Parathyroid adenoma (tissue), 2 donors: ENCODE results near the gene SLC39A9.

ENCODE experiments used
- H2AFZ ChIP-seq: fragments of 300-600 bp; sonication (generic); one replicate; pipeline ENCODE4 v1.7.0; 2017; ENCODE audit warnings: antibody characterized with exemption, mild to moderate bottlenecking
- H3K27ac ChIP-seq: fragments of 300-600 bp; sonication (generic); one replicate; pipeline ENCODE4 v1.7.0; 2017
- H3K27me3 ChIP-seq: fragments of 300-600 bp; sonication (generic); one replicate; pipeline ENCODE4 v1.7.0; 2017; ENCODE audit warnings: low read length; ENCODE audit not compliant: control insufficient read depth, insufficient read depth
- H3K36me3 ChIP-seq: fragments of 300-600 bp; sonication (generic); one replicate; pipeline ENCODE4 v1.7.0; 2017; ENCODE audit warnings: low read length; ENCODE audit not compliant: control insufficient read depth, insufficient read depth
- H3K4me1 ChIP-seq: fragments of 300-600 bp; sonication (generic); one replicate; pipeline ENCODE4 v1.7.0; 2017; ENCODE audit warnings: control low read depth
- H3K4me2 ChIP-seq: fragments of 300-600 bp; sonication (generic); one replicate; pipeline ENCODE4 v1.7.0; 2017; ENCODE audit warnings: low read length
- H3K4me3 ChIP-seq: fragments of 300-600 bp; sonication (generic); one replicate; pipeline ENCODE4 v1.7.0; 2017; ENCODE audit warnings: low read depth, low read length
- H3K79me2 ChIP-seq: fragments of 300-600 bp; sonication (generic); one replicate; pipeline ENCODE4 v1.7.0; 2017; ENCODE audit warnings: control low read depth
- H3K9ac ChIP-seq: fragments of 300-600 bp; sonication (generic); one replicate; pipeline ENCODE4 v1.7.0; 2017; ENCODE audit warnings: mild to moderate bottlenecking
- H3K9me3 ChIP-seq: fragments of 300-600 bp; sonication (generic); one replicate; pipeline ENCODE4 v1.7.0; 2017; ENCODE audit warnings: low read length; ENCODE audit not compliant: control insufficient read depth
- CTCF ChIP-seq: fragments of 300-600 bp; sonication (generic); IDR thresholded peaks from one replicate; pipeline ENCODE4 v1.7.0; 2017; ENCODE audit warnings: antibody characterized with exemption, mild to moderate bottlenecking
- donor health status: primary hyperparathyroidism.

Gene SLC39A9

GRCh38 chr14:69355607-69356281 lies 42.7 kb upstream of the SLC39A9 start:
- Histone ChIP-seq H3K27me3 (no peaks in the 10 kb centered on the region), H3K36me3 (no peaks in the 10 kb centered on the region), H3K27ac (no peak overlapping the region), H3K79me2 (no peaks in the 10 kb centered on the region), H3K4me3 (no peak overlapping the region), H3K9me3 (no peaks in the 10 kb centered on the region), H3K4me1 (no peaks in the 10 kb centered on the region), H3K4me2 (no peak overlapping the region), H2AFZ (no peak overlapping the region), H3K9ac (no peak overlapping the region)
- no peak for TF ChIP-seq CTCF

GRCh38 chr14:69356903-69357543 lies 41.5 kb upstream of the SLC39A9 start:
- Histone ChIP-seq H3K9me3 (no peaks in the 10 kb centered on the region), H3K9ac (no peak overlapping the region), H3K4me1 (no peaks in the 10 kb centered on the region), H3K4me2 (no peak overlapping the region), H3K27me3 (no peaks in the 10 kb centered on the region), H2AFZ (no peak overlapping the region), H3K36me3 (no peaks in the 10 kb centered on the region), H3K4me3 (no peak overlapping the region), H3K27ac (no peak overlapping the region), H3K79me2 (no peaks in the 10 kb centered on the region)
- no peak for TF ChIP-seq CTCF

- Histone ChIP-seq H3K9ac (no peak overlapping the region), H3K27me3 (no peaks in the 10 kb centered on the region), H3K79me2 (no peaks in the 10 kb centered on the region), H3K4me3 (no peak overlapping the region), H3K4me1 (no peaks in the 10 kb centered on the region), H2AFZ (no peak overlapping the region), H3K9me3 (no peaks in the 10 kb centered on the region), H3K4me2 (no peak overlapping the region), H3K36me3 (no peaks in the 10 kb centered on the region), H3K27ac (no peak overlapping the region)
- TF ChIP-seq CTCF: no peak
Observed at GRCh38 chr14:69357544-69358200, 40.8 kb upstream of the SLC39A9 start.

- no peak overlapping the region for H3K4me3 ChIP-seq
- H2AFZ ChIP-seq: no peak overlapping the region
Observed at GRCh38 chr14:69358233-69358963, 40.1 kb upstream of the SLC39A9 start.

More at GRCh38 chr14:69358233-69358963, 40.1 kb upstream of the SLC39A9 start:
- H3K27ac ChIP-seq: no peak overlapping the region
- no peak overlapping the region for H3K4me2 ChIP-seq
- TF ChIP-seq CTCF: no peak
- no peaks in the 10 kb centered on the region for H3K4me1 ChIP-seq
- no peaks in the 10 kb centered on the region for H3K9me3 ChIP-seq
- H3K79me2 ChIP-seq: no peaks in the 10 kb centered on the region
- H3K36me3 ChIP-seq: no peaks in the 10 kb centered on the region
- no peaks in the 10 kb centered on the region for H3K27me3 ChIP-seq
- H3K9ac ChIP-seq: no peak overlapping the region
